Sigmoid colon (tissue), 4 donors: Measurements from ENCODE around the gene NUTF2.

Experiments
- CTCF ChIP-seq, 4 experiments: fragments of 450-650 bp in 3 of 4; fragments of 200-600 bp in 1 of 4; IDR thresholded peaks; one replicate each; pipeline ENCODE4 v1.5.1; 2016 to 2019; ENCODE audit warnings: antibody characterized with exemption in 4 of 4, mild to moderate bottlenecking in 3 of 4, moderate library complexity in 2 of 4
- EP300 ChIP-seq, 4 donors: sonication (generic); formaldehyde crosslinking; IDR thresholded peaks; one replicate each; pipeline ENCODE4 v1.6.1; 2017; ENCODE audit warnings: antibody characterized with exemption in 4 of 4
- POLR2A ChIP-seq, 2 donors: fragments of 450-650 bp; IDR thresholded peaks; one replicate each; pipeline ENCODE4 v1.6.1; 2016; ENCODE audit warnings: antibody characterized with exemption in 2 of 2, mild to moderate bottlenecking in 2 of 2, moderate library complexity in 2 of 2
- POLR2AphosphoS5 ChIP-seq, 4 donors: sonication (generic); formaldehyde crosslinking; IDR thresholded peaks; one replicate each; pipeline ENCODE4 v1.6.1; 2017; ENCODE audit warnings: antibody characterized with exemption in 4 of 4

GRCh38 chr16:67914758-67915495, 68.2 kb downstream of the NUTF2 start:
- TF ChIP-seq POLR2AphosphoS5 (IDR thresholded peaks at IDR 0.05) = no peak
- no peak for TF ChIP-seq CTCF (IDR thresholded peaks at IDR 0.05)
- TF ChIP-seq POLR2A (IDR thresholded peaks at IDR 0.05) = no peak
- no peak for TF ChIP-seq EP300 (IDR thresholded peaks at IDR 0.05)
